ENCODE results near the gene DIP2B.
A peak's percentile ranks its signal among the peaks of the same experiment; 100 is the strongest.

Gene DIP2B

GRCh38 chr12:50600364-50600763 is 95.6 kb downstream of the DIP2B start:
- Histone ChIP-seq H2AFZ (no peak overlapping the region), H3K4me2 (ENCODE audit: low read length) (no peak overlapping the region), H3K4me1 (peaks cover 22% of the 10 kb centered on the region), H3K4me3 (ENCODE audit: low read depth, low read length) (no peak overlapping the region), H3K9ac (no peak overlapping the region), H3K27ac (no peak overlapping the region), H3K9me3 (ENCODE audit: control insufficient read depth, low read length) (no peaks in the 10 kb centered on the region), H3K36me3 (ENCODE audit: control insufficient read depth, insufficient read depth, low read length) (no peaks in the 10 kb centered on the region), H3K79me2 (peaks cover 2% of the 10 kb centered on the region), H3K27me3 (ENCODE audit: control insufficient read depth, insufficient read depth, low read length) (no peaks in the 10 kb centered on the region)
- TF ChIP-seq, protein P1, sequence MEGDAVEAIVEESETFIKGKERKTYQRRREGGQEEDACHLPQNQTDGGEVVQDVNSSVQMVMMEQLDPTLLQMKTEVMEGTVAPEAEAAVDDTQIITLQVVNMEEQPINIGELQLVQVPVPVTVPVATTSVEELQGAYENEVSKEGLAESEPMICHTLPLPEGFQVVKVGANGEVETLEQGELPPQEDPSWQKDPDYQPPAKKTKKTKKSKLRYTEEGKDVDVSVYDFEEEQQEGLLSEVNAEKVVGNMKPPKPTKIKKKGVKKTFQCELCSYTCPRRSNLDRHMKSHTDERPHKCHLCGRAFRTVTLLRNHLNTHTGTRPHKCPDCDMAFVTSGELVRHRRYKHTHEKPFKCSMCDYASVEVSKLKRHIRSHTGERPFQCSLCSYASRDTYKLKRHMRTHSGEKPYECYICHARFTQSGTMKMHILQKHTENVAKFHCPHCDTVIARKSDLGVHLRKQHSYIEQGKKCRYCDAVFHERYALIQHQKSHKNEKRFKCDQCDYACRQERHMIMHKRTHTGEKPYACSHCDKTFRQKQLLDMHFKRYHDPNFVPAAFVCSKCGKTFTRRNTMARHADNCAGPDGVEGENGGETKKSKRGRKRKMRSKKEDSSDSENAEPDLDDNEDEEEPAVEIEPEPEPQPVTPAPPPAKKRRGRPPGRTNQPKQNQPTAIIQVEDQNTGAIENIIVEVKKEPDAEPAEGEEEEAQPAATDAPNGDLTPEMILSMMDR (IDR thresholded peaks at IDR 0.05), result no peak

DNA sequence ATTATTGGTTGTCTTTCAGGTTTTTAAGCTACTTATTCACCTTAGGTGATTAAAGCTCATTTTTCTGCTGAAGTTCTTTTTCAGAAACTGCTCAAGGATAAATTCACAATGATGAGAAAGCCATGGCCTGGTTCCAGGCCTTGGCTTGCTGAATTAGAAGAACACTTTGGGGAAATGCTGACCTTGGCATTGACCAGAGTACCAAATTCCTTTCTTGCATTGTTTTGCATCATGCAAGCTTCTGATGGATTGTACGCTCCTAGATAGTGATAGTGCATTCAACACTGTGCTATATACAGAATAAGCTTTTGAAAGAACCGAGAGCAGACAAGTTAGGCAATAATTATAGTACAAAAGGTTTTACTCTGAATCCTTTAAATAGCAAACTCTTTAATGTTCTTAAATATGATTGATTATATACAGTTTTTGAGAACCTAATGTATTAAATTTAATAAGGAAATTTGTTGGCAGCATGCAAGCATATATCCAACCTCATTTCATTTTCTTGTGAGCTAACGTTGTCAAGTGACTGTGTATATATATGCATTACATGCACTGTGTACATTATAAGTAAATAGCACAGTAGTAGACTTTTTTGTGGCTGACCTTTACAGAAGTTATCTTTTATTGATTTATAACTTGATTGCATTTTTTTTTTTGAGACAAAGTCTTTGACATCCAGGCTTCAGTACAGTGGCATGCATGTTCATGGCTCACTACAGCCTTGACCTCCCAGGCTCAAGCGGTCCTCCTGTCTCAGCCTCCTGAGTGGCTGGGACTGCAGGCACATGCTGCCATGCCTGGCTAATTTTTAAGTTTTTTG is 99.2 kb downstream of the DIP2B start:
- Histone ChIP-seq H3K36me3 (ENCODE audit: control insufficient read depth, insufficient read depth, low read length) (no peaks in the 10 kb centered on the region), H2AFZ (no peak overlapping the region), H3K27ac (peak overlapping the region; percentile 55), H3K4me1 (peaks cover 22% of the 10 kb centered on the region), H3K9ac (no peak overlapping the region), H3K27me3 (ENCODE audit: control insufficient read depth, insufficient read depth, low read length) (no peaks in the 10 kb centered on the region), H3K9me3 (ENCODE audit: control insufficient read depth, low read length) (no peaks in the 10 kb centered on the region), H3K79me2 (peaks cover 8% of the 10 kb centered on the region), H3K4me2 (ENCODE audit: low read length) (peak overlapping the region; percentile 8), H3K4me3 (ENCODE audit: low read depth, low read length) (no peak overlapping the region)
- TF ChIP-seq, protein P1 (IDR thresholded peaks at IDR 0.05), result no peak

- no peak overlapping the region for H3K27ac ChIP-seq
- no peaks in the 10 kb centered on the region for H3K27me3 ChIP-seq (ENCODE audit: control insufficient read depth, insufficient read depth, low read length)
Observed at GRCh38 chr12:50604640-50604920, 99.8 kb downstream of the DIP2B start.

DNA sequence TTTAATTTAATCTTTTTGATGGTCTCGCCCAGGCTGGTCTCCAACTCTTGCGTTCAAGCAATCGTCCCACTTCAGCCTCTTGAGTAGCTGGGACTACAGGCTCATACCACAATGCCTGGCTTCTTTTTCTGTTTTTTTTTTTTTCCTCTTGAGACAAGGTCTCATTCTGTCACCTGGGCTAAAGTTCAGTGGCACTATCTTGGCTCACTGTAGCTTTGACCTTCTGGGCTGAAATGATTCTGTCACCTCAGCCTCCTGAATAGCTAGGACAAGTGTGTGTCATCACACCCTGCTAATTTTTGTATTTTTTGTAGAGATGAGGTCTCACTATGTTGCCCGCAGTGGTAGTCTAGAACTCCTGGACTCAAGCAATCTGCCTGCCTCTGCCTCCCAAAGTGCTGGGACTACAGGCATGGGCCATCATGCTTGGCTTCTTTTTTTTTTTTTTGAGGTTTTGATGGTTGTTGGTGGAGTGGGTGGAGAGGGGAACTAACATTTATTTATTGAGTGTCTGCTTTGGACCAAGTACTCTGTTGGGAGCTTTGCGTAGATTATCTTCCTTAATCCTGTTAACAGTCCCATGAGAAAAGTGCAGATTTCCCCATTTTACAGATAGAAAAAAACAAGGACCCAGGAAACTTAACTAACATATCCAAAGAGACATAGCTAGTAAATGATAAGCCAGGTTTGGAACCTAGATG is 102.0 kb downstream of the DIP2B start:
- Histone ChIP-seq H3K79me2 (peaks cover 18% of the 10 kb centered on the region), H3K4me1 (peaks cover 17% of the 10 kb centered on the region), H3K36me3 (ENCODE audit: control insufficient read depth, insufficient read depth, low read length) (no peaks in the 10 kb centered on the region), H2AFZ (no peak overlapping the region), H3K4me3 (ENCODE audit: low read depth, low read length) (no peak overlapping the region), H3K4me2 (ENCODE audit: low read length) (no peak overlapping the region), H3K27me3 (ENCODE audit: control insufficient read depth, insufficient read depth, low read length) (no peaks in the 10 kb centered on the region), H3K9me3 (ENCODE audit: control insufficient read depth, low read length) (no peaks in the 10 kb centered on the region), H3K27ac (no peak overlapping the region), H3K9ac (no peak overlapping the region)
- TF ChIP-seq, protein P1 (IDR thresholded peaks at IDR 0.05), result no peak

More at GRCh38 chr12:50604640-50604920, 99.8 kb downstream of the DIP2B start:
- no peak overlapping the region for H3K4me2 ChIP-seq (ENCODE audit: low read length)
- no peak overlapping the region for H2AFZ ChIP-seq
- no peak overlapping the region for H3K4me3 ChIP-seq (ENCODE audit: low read depth, low read length)
- TF ChIP-seq, protein P1 (IDR thresholded peaks at IDR 0.05), result no peak
- peaks cover 25% of the 10 kb centered on the region for H3K4me1 ChIP-seq
- peaks cover 10% of the 10 kb centered on the region for H3K79me2 ChIP-seq
- no peak overlapping the region for H3K9ac ChIP-seq
- no peaks in the 10 kb centered on the region for H3K36me3 ChIP-seq (ENCODE audit: control insufficient read depth, insufficient read depth, low read length)
- H3K9me3 ChIP-seq (ENCODE audit: control insufficient read depth, low read length), result no peaks in the 10 kb centered on the region

All from parathyroid adenoma (tissue), 2 donors.